Stomach (tissue), 4 donors: ENCODE results near the gene FAM171A1.

Source experiments
- EP300 ChIP-seq: sonication (generic); formaldehyde crosslinking; IDR thresholded peaks from one replicate; pipeline ENCODE4 v1.6.1; 2017; ENCODE audit warnings: antibody characterized with exemption
- POLR2A ChIP-seq, 4 donors: fragments of 450-650 bp; IDR thresholded peaks; one replicate each; pipeline ENCODE4 v1.6.1; 2016; ENCODE audit warnings: antibody characterized with exemption in 4 of 4, control low read depth in 2 of 4, mild to moderate bottlenecking in 1 of 4, moderate library complexity in 1 of 4
- POLR2AphosphoS5 ChIP-seq, 3 donors: sonication (generic); formaldehyde crosslinking; IDR thresholded peaks; one replicate each; pipeline ENCODE4 v1.6.1; 2016; ENCODE audit warnings: antibody characterized with exemption in 3 of 3
- TF ChIP-seq, protein P1 (sequence below), 7 experiments: fragments of 450-650 bp in 4 of 7; fragments of 200-600 bp in 3 of 7; sonication (generic) in 3 of 7; IDR thresholded peaks; one replicate each; pipeline ENCODE4 v1.5.1; 2016 to 2019; ENCODE audit warnings: antibody characterized with exemption in 7 of 7, control low read depth in 2 of 7, mild to moderate bottlenecking in 1 of 7

DNA sequence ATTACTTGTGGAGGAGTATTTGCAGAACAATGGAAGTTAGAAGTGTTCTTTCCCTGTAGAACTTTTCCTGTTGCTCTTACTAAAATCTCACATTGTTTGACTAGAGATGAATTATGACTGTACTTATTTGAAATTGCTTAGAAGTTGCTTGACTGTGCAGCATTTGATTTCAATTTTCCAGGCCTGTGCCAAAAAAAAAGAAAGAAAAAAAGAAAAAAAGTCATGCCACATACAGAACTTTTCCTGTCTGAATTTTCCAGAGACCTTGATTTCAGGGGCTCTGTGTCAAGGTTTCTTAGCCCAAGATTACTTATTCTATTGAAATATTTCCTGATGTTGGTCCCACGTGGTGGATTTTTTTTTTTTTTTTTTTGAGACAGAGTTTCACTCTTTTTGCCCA, 3.5 kb upstream of the FAM171A1 start:
- TF ChIP-seq, protein P1, sequence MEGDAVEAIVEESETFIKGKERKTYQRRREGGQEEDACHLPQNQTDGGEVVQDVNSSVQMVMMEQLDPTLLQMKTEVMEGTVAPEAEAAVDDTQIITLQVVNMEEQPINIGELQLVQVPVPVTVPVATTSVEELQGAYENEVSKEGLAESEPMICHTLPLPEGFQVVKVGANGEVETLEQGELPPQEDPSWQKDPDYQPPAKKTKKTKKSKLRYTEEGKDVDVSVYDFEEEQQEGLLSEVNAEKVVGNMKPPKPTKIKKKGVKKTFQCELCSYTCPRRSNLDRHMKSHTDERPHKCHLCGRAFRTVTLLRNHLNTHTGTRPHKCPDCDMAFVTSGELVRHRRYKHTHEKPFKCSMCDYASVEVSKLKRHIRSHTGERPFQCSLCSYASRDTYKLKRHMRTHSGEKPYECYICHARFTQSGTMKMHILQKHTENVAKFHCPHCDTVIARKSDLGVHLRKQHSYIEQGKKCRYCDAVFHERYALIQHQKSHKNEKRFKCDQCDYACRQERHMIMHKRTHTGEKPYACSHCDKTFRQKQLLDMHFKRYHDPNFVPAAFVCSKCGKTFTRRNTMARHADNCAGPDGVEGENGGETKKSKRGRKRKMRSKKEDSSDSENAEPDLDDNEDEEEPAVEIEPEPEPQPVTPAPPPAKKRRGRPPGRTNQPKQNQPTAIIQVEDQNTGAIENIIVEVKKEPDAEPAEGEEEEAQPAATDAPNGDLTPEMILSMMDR (IDR thresholded peaks at IDR 0.05) = no peak
- no peak for TF ChIP-seq POLR2A (IDR thresholded peaks at IDR 0.05)
- no peak for TF ChIP-seq EP300
- no peak for TF ChIP-seq POLR2AphosphoS5 (IDR thresholded peaks at IDR 0.05)
